Mucosa of rectum (tissue), 2 donors: ENCODE measurements around the gene POC1B.

Experiments
- H3K27ac ChIP-seq, 2 donors: one replicate each; pipeline ENCODE4 v1.7.0; 2013; ENCODE audit warnings: inconsistent platforms in 2 of 2, low read depth in 2 of 2, low read length in 2 of 2
- H3K27me3 ChIP-seq, 2 donors: one replicate each; pipeline ENCODE4 v1.7.0; 2013; ENCODE audit warnings: low read length in 2 of 2; ENCODE audit not compliant: control insufficient read depth in 2 of 2, insufficient read depth in 2 of 2
- H3K36me3 ChIP-seq, 2 donors: one replicate each; pipeline ENCODE4 v1.7.0; 2013; ENCODE audit warnings: low read length in 2 of 2; ENCODE audit not compliant: control insufficient read depth in 2 of 2, insufficient read depth in 2 of 2
- H3K4me1 ChIP-seq, 2 donors: one replicate each; pipeline ENCODE4 v1.7.0; 2013; ENCODE audit warnings: low read length in 2 of 2, mild to moderate bottlenecking in 1 of 2; ENCODE audit not compliant: control insufficient read depth in 2 of 2, insufficient read depth in 2 of 2
- H3K4me3 ChIP-seq, 2 donors: one replicate each; pipeline ENCODE4 v1.7.0; 2013; ENCODE audit warnings: low read length in 2 of 2
- H3K9ac ChIP-seq, 2 donors: one replicate each; pipeline ENCODE4 v1.7.0; 2013; ENCODE audit warnings: low read length in 2 of 2, low read depth in 1 of 2, mild to moderate bottlenecking in 1 of 2
- H3K9me3 ChIP-seq, 2 donors: one replicate each; pipeline ENCODE4 v1.7.0; 2013; ENCODE audit warnings: low read length in 2 of 2; ENCODE audit not compliant: control insufficient read depth in 2 of 2
- donor health status: healthy.
- donor health status: Normal muscosa, but diverticular disease.

POC1B gene

GRCh38 chr12:89392391-89392790 is 133.5 kb downstream of the POC1B start:
- no peak overlapping the region for H3K4me3 ChIP-seq

GRCh38 chr12:89391726-89392336 is 134.0 kb downstream of the POC1B start:
- Histone ChIP-seq H3K4me1 (peaks cover 3 to 19% of the 10 kb centered on the region in 2 donors), H3K36me3 (no peaks in the 10 kb centered on the region), H3K27ac (no peak overlapping the region), H3K9ac (no peak overlapping the region), H3K9me3 (no peaks in the 10 kb centered on the region), H3K4me3 (no peak overlapping the region), H3K27me3 (no peaks in the 10 kb centered on the region)

More at GRCh38 chr12:89392391-89392790, 133.5 kb downstream of the POC1B start:
- peaks cover 3 to 19% of the 10 kb centered on the region in 2 donors for H3K4me1 ChIP-seq
- no peaks in the 10 kb centered on the region for H3K36me3 ChIP-seq
- H3K9me3 ChIP-seq: no peaks in the 10 kb centered on the region
- no peak overlapping the region for H3K9ac ChIP-seq
- no peaks in the 10 kb centered on the region for H3K27me3 ChIP-seq
- H3K27ac ChIP-seq: no peak overlapping the region

- H3K9me3 ChIP-seq: no peaks in the 10 kb centered on the region
- H3K9ac ChIP-seq: peak overlapping the region in 1 of 2 donors; percentile 21
- no peak overlapping the region for H3K4me3 ChIP-seq
- no peaks in the 10 kb centered on the region for H3K27me3 ChIP-seq
- H3K36me3 ChIP-seq: no peaks in the 10 kb centered on the region
- H3K27ac ChIP-seq: peak overlapping the region; percentile 80
- H3K4me1 ChIP-seq: peaks cover 7 to 24% of the 10 kb centered on the region in 2 donors
These were observed 134.8 kb downstream of the POC1B start for GRCh38 chr12:89390802-89391673.

DNA sequence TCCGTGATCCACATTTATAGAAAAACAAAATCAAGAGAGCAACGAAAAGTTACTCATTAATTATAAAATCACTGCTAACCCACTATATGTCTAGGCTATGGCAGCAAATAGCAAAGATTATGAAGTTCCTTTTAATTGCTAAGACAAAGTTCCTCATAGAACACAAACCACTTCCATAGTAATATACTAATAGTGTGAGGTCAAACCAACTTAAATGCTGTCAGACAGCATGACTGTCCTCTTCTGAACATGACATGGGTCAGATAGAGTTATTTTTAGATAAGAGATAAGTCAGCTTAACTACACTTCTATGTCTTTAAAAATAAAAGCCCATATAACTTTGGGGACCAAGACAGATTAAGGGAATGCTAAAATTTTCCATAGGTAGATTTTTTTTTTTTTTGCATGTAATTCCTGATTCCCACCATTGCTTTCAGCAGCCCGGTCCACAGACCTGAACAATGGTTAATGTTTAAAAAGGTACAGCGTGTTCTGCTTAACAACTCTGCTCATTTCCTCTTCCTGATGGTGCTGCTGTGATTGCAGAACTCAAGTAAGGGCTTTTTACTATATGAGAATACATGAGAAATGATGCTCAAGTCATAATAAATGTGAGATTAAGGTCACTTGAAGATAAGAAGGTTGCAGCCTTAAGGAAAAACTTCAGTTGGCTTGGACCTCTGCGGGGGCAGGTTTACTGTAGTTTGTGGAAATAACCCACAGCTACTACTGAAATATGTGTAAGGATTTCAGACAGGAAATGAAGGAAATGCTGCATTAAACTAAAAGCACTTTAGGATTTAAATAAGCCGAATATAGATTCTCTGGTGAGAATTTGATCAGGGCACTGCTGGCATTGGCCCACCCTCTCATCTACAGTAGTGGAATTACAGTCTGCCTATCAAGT is 135.8 kb downstream of the POC1B start:
- H3K27me3 ChIP-seq: no peaks in the 10 kb centered on the region
- no peaks in the 10 kb centered on the region for H3K36me3 ChIP-seq
- peaks cover 16 to 34% of the 10 kb centered on the region in 2 donors for H3K4me1 ChIP-seq
- no peak overlapping the region for H3K4me3 ChIP-seq
- H3K27ac ChIP-seq: peak overlapping the region; percentile 80
- H3K9ac ChIP-seq: peak overlapping the region in 1 of 2 donors; percentile 21
- H3K9me3 ChIP-seq: no peaks in the 10 kb centered on the region

GRCh38 chr12:89386138-89386537 is 139.7 kb downstream of the POC1B start:
- H3K4me1 ChIP-seq: peaks cover 31 to 59% of the 10 kb centered on the region in 2 donors
- no peaks in the 10 kb centered on the region for H3K9me3 ChIP-seq
- peak overlapping the region; percentile 79 to 82 for H3K27ac ChIP-seq
- no peaks in the 10 kb centered on the region for H3K36me3 ChIP-seq
- H3K9ac ChIP-seq: no peak overlapping the region
- H3K27me3 ChIP-seq: no peaks in the 10 kb centered on the region
- H3K4me3 ChIP-seq: no peak overlapping the region

DNA sequence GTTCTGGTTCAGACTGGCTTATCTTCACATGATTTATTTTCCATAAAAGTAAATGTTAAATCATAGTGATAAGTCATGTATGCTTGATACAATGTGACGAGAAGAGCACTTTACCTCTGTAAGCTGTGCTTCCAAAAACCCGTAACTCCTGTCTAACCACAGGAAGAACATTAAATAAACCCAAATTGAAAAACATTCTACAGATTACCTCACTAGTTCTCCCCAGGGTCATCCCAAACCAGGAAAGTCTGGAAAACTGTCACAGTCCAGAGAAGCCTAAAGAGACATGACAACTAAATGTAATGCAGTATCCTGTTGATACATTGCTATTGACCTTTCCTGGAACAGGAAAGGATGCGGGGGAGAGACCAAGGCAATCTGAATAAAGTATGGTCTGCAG is 141.0 kb downstream of the POC1B start:
- Histone ChIP-seq H3K27ac (peak overlapping the region; percentile 79 to 82), H3K36me3 (no peaks in the 10 kb centered on the region), H3K4me3 (peak overlapping the region in 1 of 2 donors; percentile 22), H3K9ac (no peak overlapping the region), H3K4me1 (peaks cover 39 to 57% of the 10 kb centered on the region in 2 donors), H3K27me3 (no peaks in the 10 kb centered on the region), H3K9me3 (no peaks in the 10 kb centered on the region)

GRCh38 chr12:89384050-89384758 is 141.6 kb downstream of the POC1B start:
- Histone ChIP-seq H3K4me1 (peaks cover 45 to 56% of the 10 kb centered on the region in 2 donors), H3K36me3 (no peaks in the 10 kb centered on the region), H3K27me3 (no peaks in the 10 kb centered on the region), H3K4me3 (peak overlapping the region; percentile 22 to 24), H3K9ac (peak overlapping the region in 1 of 2 donors; percentile 49), H3K27ac (peak overlapping the region; percentile 79 to 82), H3K9me3 (no peaks in the 10 kb centered on the region)

GRCh38 chr12:89383235-89384049 is 142.4 kb downstream of the POC1B start:
- H3K4me1 ChIP-seq: peaks cover 52 to 62% of the 10 kb centered on the region in 2 donors
- no peaks in the 10 kb centered on the region for H3K36me3 ChIP-seq
- H3K9ac ChIP-seq: peak overlapping the region in 1 of 2 donors; percentile 49
- no peaks in the 10 kb centered on the region for H3K9me3 ChIP-seq
- H3K4me3 ChIP-seq: peak overlapping the region in 1 of 2 donors; percentile 24
- H3K27ac ChIP-seq: peak overlapping the region; percentile 79 to 82
- no peaks in the 10 kb centered on the region for H3K27me3 ChIP-seq

DNA sequence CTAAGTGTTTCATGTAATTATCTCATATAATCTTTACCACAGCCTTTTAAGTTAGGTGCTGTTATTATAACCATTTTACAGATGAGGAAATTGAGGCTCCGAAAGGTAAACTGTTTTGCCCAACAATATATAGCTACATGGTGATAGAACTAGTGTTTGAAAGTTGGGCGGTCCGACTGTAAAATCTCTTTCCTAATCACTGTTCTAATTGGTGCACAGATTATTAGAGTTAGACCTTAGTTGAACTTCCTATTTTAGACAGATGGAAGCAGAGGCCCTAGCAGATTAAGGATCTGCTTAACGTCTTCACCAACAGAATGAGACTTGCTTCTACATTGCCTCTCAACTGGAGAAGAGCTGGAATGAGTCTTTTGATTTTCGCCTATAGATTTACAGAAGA is 143.5 kb downstream of the POC1B start:
- no peak overlapping the region for H3K4me3 ChIP-seq
- H3K9ac ChIP-seq: no peak overlapping the region
- no peaks in the 10 kb centered on the region for H3K36me3 ChIP-seq
- H3K9me3 ChIP-seq: no peaks in the 10 kb centered on the region
- no peaks in the 10 kb centered on the region for H3K27me3 ChIP-seq
- H3K4me1 ChIP-seq: peaks cover 52 to 69% of the 10 kb centered on the region in 2 donors
- H3K27ac ChIP-seq: peak overlapping the region; percentile 79 to 82
